OCI-LY1 (cell line): ENCODE measurements around the gene LRP1-AS.

Source experiments
- CTCF ChIP-seq: fragments of 200-600 bp; sonication (generic), shearing (Covaris generic); IDR thresholded peaks from 2 replicates; pipeline ENCODE4 v1.5.1; 2017; ENCODE audit warnings: mild to moderate bottlenecking, antibody characterized with exemption, low read length, moderate library complexity, mixed read lengths
- EZH2 ChIP-seq: fragments of 200-600 bp; sonication (generic), shearing (Covaris generic); IDR thresholded peaks from 2 replicates; pipeline ENCODE4 v1.8.0; 2017; ENCODE audit warnings: borderline replicate concordance, mixed run types, mild to moderate bottlenecking, antibody characterized with exemption, low read length, moderate library complexity, mixed read lengths

DNA sequence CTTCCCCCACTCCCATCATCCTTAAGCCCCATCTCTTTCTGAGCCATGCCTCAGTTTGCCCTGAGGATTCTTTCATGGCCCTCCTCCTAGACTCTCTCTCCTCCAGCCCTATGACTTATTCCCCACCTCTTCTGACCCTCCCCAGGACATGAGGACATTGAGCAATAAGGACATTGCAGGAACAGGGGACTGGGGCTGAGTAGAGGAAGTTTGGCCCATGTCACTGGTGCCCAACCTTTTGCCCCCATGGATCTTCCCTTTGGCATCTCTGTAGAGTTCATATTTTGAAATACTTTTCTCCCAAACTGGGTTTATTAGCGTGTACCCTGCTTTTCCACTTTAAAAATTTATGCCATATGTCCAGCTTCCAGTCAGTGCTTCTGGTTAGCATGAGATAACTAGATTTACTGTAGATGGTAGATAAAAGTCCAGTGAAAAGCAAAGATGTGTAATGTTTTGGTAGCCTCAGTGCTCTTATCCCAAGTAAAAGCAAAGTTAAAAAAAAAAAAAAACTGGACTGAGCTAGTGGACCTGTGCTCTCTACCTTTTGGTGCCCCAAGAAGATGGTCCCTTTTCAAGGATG is 6.1 kb upstream of the LRP1-AS start:
- TF ChIP-seq EZH2 = no peak
- no peak for TF ChIP-seq CTCF
